Endodermal cell (in vitro differentiated cells): ENCODE data around the gene MEOX1. TPM values are rescaled to one million over a fixed set of nuclear protein-coding genes. Genes with fewer than 3 reads are reported as not detected.
A peak's percentile ranks its signal among the peaks of the same experiment; 100 is the strongest.

Source experiments
- DNase-seq: peaks from one replicate; pipeline ENCODE4 v3.0.0-alpha.2; 2017
- H3K27ac ChIP-seq: 2 replicates; pipeline ENCODE4 v1.5.1; 2013; ENCODE audit warnings: mild to moderate bottlenecking, low read depth, low read length, moderate library complexity
- H3K27me3 ChIP-seq: 2 replicates; pipeline ENCODE4 v1.6.1; 2013; ENCODE audit warnings: mild to moderate bottlenecking, low read length, moderate library complexity; ENCODE audit not compliant: insufficient read depth, control insufficient read depth, poor library complexity, severe bottlenecking
- H3K36me3 ChIP-seq: 2 replicates; pipeline ENCODE4 v1.7.0; 2013; ENCODE audit warnings: mild to moderate bottlenecking, low read length, moderate library complexity; ENCODE audit not compliant: control insufficient read depth, insufficient read depth
- H3K4me1 ChIP-seq: one replicate; pipeline ENCODE4 v1.7.0; 2013; ENCODE audit warnings: low read length; ENCODE audit not compliant: control insufficient read depth, insufficient read depth
- H3K4me3 ChIP-seq: 2 replicates; pipeline ENCODE4 v1.5.1; 2013; ENCODE audit warnings: mild to moderate bottlenecking, low read length, moderate library complexity
- H3K9ac ChIP-seq: 2 replicates; pipeline ENCODE4 v1.6.1; 2013; ENCODE audit warnings: mild to moderate bottlenecking, low read length, moderate library complexity; ENCODE audit not compliant: poor library complexity, severe bottlenecking; ENCODE audit errors: extremely low read depth
- H3K9me3 ChIP-seq: 2 replicates; pipeline ENCODE4 v1.6.1; 2013; ENCODE audit warnings: mild to moderate bottlenecking, low read length, moderate library complexity; ENCODE audit not compliant: control insufficient read depth
- H3K27ac Mint-ChIP-seq: 2 replicates; pipeline ENCODE4 v1.8.0; 2020; ENCODE audit warnings: mixed read lengths
- H3K27me3 Mint-ChIP-seq: 2 replicates; pipeline ENCODE4 v1.8.0; 2021; ENCODE audit warnings: mild to moderate bottlenecking, mixed read lengths; ENCODE audit not compliant: insufficient read depth
- H3K36me3 Mint-ChIP-seq: 2 replicates; pipeline ENCODE4 v1.8.0; 2020; ENCODE audit warnings: low read depth, mixed read lengths
- H3K4me1 Mint-ChIP-seq: 2 replicates; pipeline ENCODE4 v1.8.0; 2020; ENCODE audit warnings: mixed read lengths
- H3K4me3 Mint-ChIP-seq: 2 replicates; pipeline ENCODE4 v1.8.0; 2020; ENCODE audit warnings: mild to moderate bottlenecking, moderate library complexity, mixed read lengths
- H3K9me3 Mint-ChIP-seq: 2 replicates; pipeline ENCODE4 v1.8.0; 2020; ENCODE audit warnings: mild to moderate bottlenecking, mixed read lengths
- WGBS, 2 experiments: methylation state at CpG; one replicate each; pipeline versions ENCODE4 v1.1.5 to v1.1.7; 2013; ENCODE audit warnings: missing lambda C conversion rate in 2 of 2, mixed read lengths in 1 of 2; ENCODE audit not compliant: insufficient coverage in 1 of 2, insufficient read length in 1 of 2; 5-methylcytosine and 5-hydroxymethylcytosine counted together
- total RNA-seq, 2 donors: library from RNA; stranded (reverse); fragmentation: NEBNext Ultra II Directional in 1 of 2; extraction: Animal tissue kit (Norgen Biotek cat#: 25700) in 1 of 2; gene quantifications; 2 replicates in 1 of 2; 3 replicates in 1 of 2; pipeline ENCODE4 v1.2.1, GENCODE V29; 2021
- TF ChIP-seq, protein P1 (sequence below): fragments of 200-600 bp; sonication (generic); conservative IDR thresholded peaks from 2 replicates; pipeline ENCODE4 v1.5.0; 2021; ENCODE audit warnings: antibody characterized with exemption, mild to moderate bottlenecking

The MEOX1 gene
- total RNA-seq, 2 donors from 2014 or later: not detected

DNA sequence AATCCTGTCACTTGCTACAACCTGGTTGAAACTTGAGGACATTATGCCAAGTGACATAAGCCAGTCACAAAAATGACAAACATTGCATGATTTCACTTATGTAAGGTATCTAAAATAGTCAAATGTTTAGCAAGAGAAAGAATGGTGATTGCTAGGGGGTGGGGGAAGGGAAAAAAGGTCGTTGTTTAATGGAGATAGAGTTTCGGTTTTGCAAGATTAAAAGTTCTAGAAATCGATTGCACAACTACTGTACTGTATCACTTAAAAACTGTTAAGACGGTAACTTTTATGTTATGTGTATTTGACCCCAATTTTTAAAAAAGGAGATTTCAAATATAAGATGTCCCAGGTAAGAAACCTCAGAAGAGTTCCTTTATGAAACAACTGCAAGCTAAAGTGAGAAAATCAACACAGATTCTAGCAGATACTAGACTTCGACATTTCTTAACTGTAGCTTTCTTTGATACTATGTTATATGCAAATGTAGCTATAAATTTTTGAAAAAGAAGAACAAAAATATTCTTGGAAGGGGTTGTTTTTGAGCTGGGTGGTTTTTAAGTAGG is 5.9 kb downstream of the MEOX1 start:
- Mint-ChIP-seq H3K36me3 (no peaks in the 10 kb centered on the region), H3K4me1 (peaks cover 26% of the 10 kb centered on the region), H3K27me3 (peaks cover 4% of the 10 kb centered on the region), H3K27ac (peak overlapping the region; percentile 80), H3K9me3 (no peaks in the 10 kb centered on the region), H3K4me3 (no peak overlapping the region)
- Histone ChIP-seq H3K27me3 (no peaks in the 10 kb centered on the region), H3K9me3 (no peaks in the 10 kb centered on the region), H3K4me3 (no peak overlapping the region), H3K27ac (no peak overlapping the region), H3K36me3 (no peaks in the 10 kb centered on the region), H3K9ac (no peak overlapping the region), H3K4me1 (peaks cover 7% of the 10 kb centered on the region)
- WGBS, 2 experiments: 86 to 91% methylated on average over 3 to 5 of the region's 5 CpGs
- no peak for DNase-seq
- TF ChIP-seq, protein P1, sequence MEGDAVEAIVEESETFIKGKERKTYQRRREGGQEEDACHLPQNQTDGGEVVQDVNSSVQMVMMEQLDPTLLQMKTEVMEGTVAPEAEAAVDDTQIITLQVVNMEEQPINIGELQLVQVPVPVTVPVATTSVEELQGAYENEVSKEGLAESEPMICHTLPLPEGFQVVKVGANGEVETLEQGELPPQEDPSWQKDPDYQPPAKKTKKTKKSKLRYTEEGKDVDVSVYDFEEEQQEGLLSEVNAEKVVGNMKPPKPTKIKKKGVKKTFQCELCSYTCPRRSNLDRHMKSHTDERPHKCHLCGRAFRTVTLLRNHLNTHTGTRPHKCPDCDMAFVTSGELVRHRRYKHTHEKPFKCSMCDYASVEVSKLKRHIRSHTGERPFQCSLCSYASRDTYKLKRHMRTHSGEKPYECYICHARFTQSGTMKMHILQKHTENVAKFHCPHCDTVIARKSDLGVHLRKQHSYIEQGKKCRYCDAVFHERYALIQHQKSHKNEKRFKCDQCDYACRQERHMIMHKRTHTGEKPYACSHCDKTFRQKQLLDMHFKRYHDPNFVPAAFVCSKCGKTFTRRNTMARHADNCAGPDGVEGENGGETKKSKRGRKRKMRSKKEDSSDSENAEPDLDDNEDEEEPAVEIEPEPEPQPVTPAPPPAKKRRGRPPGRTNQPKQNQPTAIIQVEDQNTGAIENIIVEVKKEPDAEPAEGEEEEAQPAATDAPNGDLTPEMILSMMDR: no peak

DNA sequence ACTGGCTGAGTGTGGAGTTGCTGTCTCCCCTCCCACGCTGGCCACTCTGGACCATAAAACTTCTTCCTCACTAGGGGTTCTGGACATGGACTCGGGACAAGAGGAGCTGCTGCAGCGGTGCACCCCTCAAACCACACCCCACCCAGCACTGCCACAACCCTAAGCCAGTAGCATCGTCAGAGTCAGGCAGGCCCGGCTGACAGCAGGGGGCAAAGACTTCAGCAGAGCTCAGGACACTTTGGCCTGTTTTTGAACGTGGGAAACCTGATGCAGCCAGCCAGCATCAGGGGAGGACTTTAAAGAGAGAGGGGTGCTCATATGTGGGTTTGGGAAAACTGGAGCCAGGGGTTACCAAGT is 9.6 kb downstream of the MEOX1 start:
- Histone ChIP-seq H3K4me1 (peaks cover 3% of the 10 kb centered on the region), H3K36me3 (no peaks in the 10 kb centered on the region), H3K27ac (no peak overlapping the region), H3K9ac (no peak overlapping the region), H3K4me3 (no peak overlapping the region), H3K9me3 (no peaks in the 10 kb centered on the region), H3K27me3 (peaks cover 7% of the 10 kb centered on the region)
- Mint-ChIP-seq H3K9me3 (no peaks in the 10 kb centered on the region), H3K4me1 (peaks cover 24% of the 10 kb centered on the region), H3K27ac (no peak overlapping the region), H3K27me3 (peaks cover 7% of the 10 kb centered on the region), H3K4me3 (no peak overlapping the region), H3K36me3 (no peaks in the 10 kb centered on the region)
- 0 to 79% methylated on average over 1 to 6 of the region's 6 CpGs for WGBS, 2 experiments
- TF ChIP-seq, protein P1: no peak
- peak; percentile 60 for DNase-seq

GRCh38 chr17:43650471-43650870 is 11.3 kb downstream of the MEOX1 start:
- no peak overlapping the region for H3K27ac ChIP-seq
- Mint-ChIP-seq H3K4me3 (no peak overlapping the region), H3K27me3 (peaks cover 15% of the 10 kb centered on the region), H3K9me3 (no peaks in the 10 kb centered on the region), H3K36me3 (no peaks in the 10 kb centered on the region), H3K4me1 (peaks cover 12% of the 10 kb centered on the region), H3K27ac (no peak overlapping the region)
- peaks cover 20% of the 10 kb centered on the region for H3K27me3 ChIP-seq
- no peaks in the 10 kb centered on the region for H3K36me3 ChIP-seq
- no peak overlapping the region for H3K4me3 ChIP-seq
- H3K9ac ChIP-seq: no peak overlapping the region
- TF ChIP-seq, protein P1: no peak
- H3K9me3 ChIP-seq: no peaks in the 10 kb centered on the region
- WGBS, 2 experiments: 75 to 78% methylated on average over 8 of the region's 8 CpGs
- no peak for DNase-seq
- no peaks in the 10 kb centered on the region for H3K4me1 ChIP-seq
